HG03175 (cell line): ENCODE data around the gene FOXP3.
A peak's percentile ranks its signal among the peaks of the same experiment; 100 is the strongest.
"Not testable (repeated sequence)": the region's sequence is repeated elsewhere in the genome, so short reads cannot be mapped to it uniquely, and the experiment has no call there.

ENCODE experiments used
- ATAC-seq: cut with Tn5 transposase; IDR thresholded peaks from one replicate; pipeline ENCODE4 v1.9.1; 2021; ENCODE audit warnings: mild to moderate bottlenecking, moderate library complexity; ENCODE audit not compliant: unreplicated experiment

FOXP3 gene, protein sequence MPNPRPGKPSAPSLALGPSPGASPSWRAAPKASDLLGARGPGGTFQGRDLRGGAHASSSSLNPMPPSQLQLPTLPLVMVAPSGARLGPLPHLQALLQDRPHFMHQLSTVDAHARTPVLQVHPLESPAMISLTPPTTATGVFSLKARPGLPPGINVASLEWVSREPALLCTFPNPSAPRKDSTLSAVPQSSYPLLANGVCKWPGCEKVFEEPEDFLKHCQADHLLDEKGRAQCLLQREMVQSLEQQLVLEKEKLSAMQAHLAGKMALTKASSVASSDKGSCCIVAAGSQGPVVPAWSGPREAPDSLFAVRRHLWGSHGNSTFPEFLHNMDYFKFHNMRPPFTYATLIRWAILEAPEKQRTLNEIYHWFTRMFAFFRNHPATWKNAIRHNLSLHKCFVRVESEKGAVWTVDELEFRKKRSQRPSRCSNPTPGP

DNA sequence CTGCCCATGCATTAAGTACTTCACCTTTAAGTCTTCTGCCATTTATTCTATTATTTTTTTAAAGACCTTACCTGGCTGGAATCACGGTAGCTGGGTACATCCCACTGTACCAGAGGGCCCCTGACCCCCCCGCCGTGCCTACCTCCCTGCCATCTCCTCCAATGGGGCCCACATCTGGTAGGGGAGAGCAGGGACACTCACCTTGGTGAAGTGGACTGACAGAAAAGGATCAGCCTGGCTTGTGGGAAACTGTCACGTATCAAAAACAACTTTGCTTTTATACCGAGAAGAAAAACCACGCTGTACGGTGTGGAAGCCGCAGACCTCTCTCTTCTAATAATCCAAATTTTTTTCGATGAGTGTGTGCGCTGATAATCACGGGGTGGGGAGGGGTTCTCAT, at the start of gene FOXP3:
Gene FOXP3, minus strand, starts transcription at position 251 of the 400 bp plus-strand sequence. CDS start 6,205 bp downstream, outside the sequence.
- ATAC-seq = no peak

DNA sequence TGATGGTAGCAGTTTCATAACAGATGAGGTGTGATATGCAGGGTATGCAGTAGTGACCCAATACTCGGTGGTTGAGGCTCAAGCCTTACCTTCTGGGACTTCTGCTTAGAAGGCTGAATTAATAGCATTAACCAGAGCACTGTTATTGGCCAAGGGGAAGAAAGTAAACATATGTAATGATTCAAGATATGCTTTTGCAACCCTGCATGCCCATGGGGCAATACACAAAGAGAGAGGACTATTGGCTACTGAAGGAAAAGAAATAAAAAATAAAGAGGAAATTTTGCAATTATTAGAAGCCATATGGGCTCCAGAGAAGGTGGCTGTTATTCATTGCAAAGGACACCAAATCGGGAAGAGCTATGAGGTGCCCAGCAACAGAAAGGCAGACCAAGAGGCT, 47.7 kb upstream of the FOXP3 start:
- no peak for ATAC-seq

DNA sequence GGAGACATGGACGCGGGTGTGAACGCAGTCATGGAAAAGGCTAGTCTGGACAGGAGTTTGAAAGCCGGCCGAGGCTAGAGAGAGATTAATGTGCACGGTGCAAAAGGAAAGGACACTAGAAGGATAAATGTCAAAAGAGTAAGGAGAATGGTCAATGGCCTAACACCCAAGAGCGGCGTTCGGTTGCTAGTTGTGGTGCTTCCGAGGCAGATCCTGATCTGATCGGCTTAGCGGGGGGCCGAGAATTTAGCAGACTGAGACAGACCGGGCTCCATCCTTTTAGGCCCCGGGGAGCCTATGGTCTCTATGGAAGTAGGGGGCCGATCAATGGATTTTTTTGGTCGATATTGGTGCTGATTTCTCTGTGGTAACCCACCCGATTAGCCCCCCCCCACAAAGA, 45.9 kb upstream of the FOXP3 start:
- no peak for ATAC-seq

DNA sequence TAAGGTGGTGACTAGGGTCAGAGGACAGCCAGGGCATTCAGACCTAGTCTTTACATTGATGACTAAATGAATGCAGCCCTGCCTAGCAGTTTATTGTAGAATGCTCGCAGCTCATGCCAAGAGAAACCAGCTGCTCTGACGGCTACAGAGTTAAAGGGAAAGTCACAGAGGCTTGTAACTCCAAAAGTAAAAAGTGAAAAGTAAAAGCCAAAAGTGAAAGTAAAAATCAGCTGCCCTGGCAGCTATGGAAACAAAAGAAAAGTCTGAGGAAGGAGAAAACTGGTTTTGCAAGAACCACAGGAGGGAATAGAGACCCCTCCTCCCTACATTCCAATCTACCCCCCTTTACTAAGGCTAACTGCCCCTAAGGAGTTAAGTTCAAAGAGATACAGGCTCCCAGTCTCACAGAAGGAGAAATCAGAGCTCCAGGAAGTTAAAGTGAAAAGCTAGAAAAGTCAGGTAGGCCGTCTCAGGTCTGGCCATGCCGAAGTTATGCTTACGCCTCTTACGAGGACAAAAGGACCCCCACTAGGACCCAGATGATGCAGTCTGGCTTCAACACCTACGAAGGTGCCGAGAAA, 45.0 kb upstream of the FOXP3 start:
- peak; percentile 43 for ATAC-seq

DNA sequence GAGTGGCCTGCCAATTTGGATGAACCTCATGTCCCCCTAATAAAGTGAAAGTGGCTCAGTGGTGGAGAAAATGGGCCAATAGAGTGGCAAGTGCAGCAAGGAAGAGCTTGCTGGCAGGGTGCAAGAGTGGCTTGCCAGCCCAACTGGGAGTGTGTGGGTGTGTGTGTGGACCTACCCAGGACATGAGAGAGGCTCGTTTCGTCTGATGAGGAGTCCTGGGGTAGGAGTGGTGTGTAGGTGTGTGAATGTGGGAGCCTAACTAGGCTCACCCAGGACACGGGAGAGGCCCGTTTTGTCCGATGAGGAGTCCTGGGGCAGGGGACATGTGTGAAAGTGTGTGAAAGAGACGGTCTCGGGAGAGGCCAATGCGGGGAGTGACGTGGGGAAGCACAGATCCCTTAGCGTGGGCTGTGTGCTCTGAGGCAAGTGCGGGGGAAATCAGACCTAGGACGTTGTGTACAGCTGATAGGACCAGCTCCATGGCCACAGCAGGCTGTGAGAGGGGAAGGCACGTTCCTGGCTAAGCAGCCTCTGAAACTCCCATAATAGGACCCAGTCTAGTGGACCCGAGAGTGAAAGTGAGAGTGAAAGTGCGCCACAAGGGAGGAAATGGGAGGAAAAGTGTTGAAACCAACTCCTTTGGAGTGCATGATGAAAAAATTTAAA, 44.2 kb upstream of the FOXP3 start:
- peak; percentile 43 for ATAC-seq

DNA sequence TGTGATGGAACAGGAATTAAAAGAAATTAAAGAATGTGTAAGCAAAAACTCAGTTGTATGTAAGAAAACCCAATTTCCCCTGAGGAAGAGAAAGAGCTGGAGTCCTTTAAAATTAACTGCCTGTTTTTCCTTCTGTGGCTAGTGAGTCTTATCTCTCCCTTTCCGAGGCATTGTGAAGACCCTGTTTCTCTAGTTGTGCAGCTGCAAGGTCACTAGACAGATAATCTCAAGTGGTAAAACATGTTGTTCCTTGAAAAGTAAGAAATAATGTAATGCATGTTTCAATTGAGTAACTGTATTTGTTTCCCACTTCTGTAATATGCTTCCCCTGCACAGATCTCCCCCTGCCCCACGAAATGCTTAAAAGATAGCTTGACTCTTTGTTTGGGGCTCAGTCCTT, 43.3 kb upstream of the FOXP3 start:
- ATAC-seq = not testable (repeated sequence)

DNA sequence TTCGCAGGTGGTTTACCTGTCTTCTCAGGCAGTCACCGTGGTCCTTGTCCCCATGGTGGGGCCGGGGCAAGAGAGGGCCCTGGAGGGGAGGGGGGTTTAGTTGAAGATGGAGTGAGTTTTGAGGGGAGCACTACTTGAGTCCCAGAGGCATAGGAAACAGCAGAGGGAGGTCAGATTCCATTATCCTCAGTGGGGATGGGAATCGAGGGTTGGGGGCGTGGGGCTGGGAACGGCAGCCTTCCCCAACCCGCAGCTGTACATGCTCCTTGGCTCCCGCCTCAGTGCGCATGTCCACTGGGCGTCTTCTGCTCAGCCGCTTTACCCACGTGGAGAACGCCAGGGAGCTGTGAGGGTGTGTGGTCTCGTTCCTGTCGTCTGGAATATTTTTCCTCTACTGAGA, 38.8 kb upstream of the FOXP3 start, which contains the start of gene GAGE10:
Gene GAGE10, plus strand, starts transcription at position 301 of the 400 bp plus-strand sequence. CDS start 1,214 bp downstream, outside the sequence.
- ATAC-seq = no peak

DNA sequence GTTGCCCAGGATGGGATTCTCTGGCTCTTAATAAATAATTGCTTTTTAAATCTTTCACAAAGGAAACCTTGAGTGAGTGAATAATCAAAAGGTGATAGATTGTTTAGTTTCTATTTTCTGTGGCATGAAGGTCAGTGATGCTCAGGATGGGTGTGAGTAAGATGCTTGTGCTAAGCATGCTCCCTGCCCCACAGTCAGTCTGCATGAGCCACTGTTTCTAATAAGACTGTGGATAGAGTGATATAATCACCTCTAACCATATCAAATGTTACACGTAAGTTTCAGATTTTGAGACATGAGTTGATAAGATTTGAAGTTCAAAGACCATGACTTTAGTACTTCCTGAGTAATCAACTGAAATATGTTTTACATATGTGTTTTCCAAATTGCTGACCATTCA, 36.2 kb upstream of the FOXP3 start:
- ATAC-seq = no peak

DNA sequence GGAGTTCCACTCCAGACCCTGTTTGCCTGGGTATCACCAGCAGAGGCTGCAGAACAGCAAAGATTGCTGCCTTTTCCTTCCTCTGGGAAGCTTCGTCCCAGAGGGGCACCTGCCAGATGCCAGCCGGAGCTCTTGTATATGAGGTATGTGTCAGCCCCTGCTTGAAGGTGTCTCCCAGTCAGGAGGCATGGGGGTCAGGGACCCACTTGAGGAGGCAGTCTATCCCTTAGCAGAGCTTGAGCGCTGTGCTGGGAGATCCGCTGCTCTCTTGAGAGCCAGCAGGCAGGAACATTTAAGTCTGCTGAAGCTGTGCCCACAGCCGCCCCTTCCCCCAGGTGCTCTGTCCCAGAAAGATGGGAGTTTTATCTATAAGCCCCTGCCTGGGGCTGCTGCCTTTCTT, 34.8 kb upstream of the FOXP3 start:
- not testable (repeated sequence) for ATAC-seq

DNA sequence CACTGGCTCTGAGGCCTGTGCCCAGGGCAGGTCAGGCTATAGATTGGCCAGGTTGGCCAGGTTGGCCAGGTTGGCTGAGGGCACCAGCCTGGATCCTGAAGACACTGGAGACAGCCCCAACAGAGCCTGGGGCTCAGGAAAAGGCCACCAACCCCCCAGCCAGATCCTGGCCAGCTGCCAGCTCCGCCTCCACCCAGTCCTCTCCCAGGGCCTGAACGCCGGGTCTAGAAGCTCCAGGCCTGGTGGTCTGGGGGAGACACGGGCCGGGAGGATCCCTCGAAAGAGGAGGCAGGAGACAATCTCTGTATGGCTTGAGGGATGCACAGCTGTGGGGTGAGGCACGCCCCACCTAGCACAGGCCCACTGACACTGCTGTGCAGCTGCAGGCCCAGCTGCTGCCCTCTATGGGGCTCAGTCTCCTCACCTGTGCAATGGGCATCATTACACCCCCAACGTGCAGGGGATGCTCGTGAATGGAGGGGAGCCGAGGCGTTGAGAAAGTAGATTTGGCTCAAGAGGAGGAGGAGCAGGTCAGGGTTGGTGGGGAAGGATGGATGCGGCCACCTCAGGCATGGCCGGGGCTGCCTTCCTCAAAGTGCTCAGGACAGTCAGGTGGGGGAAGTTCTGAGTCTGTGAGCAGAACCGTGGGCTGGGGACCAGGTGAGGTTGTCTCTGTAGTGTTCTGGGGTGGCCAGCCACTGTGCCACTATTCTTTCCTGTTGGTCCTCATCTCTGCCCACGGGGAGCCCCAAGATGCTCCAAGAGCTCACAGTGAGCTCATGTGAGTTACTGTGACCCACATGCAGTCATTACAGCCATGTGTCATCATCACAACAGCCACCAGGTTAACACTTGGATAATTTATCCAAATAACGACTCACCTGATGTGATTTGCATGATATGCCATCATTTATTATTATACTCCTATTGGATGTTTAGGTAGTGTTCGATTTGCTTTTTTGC, 28.2 kb upstream of the FOXP3 start:
- no peak for ATAC-seq

DNA sequence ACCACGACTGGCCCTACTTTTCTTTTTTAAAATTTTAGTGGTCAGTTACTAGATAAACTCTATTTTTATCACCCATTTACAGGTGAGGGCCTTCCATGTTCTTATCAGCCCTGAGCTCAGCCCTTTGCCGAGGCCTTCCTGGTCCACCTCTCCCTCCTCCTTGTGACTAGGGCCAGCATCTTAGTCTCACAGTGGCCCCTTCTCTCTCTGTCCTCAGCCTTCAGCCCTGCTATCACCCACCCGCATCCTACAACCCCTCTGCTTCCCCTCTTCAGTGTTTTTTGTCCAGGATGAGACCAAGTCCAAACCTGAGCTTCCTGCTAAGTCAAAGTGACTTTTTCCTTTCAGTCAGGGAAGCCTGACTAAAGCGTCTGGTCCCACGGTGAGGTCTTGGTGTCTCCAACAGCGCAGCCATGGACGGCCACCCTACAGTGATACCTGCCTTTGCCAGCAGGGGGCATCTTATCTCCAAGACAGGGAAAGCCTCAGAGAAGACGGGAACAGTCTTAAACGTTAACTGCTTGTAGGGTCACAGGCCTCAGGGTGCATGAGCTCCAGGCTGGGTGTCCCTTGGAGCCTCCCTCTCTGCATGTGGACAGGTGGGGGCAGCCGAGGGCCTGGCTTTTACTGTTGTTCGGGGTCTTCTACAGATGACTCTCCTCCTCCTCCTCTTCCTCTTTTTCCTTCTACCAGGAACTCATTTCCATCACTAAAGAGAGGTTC, 27.3 kb upstream of the FOXP3 start:
- ATAC-seq = peak; percentile 63

DNA sequence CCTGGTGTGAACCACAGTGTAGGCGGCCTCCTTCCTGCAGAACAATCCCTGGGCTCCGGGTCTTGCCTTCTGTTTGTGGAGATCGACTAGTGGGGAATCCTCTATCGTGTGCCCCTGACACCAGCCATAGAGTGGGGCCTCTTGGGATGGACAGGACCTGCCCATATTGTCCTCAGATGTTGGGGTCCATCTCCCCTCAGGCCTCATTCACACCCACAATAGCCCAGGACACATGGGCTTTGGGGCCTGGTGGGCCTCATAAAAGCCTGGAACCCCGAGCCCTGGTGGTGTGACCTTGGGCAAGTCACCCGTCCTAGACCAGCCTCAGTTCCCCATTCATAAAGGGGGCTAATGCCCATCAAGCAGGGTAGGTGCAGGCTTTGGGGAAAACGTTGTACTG, 25.7 kb upstream of the FOXP3 start:
- no peak for ATAC-seq

DNA sequence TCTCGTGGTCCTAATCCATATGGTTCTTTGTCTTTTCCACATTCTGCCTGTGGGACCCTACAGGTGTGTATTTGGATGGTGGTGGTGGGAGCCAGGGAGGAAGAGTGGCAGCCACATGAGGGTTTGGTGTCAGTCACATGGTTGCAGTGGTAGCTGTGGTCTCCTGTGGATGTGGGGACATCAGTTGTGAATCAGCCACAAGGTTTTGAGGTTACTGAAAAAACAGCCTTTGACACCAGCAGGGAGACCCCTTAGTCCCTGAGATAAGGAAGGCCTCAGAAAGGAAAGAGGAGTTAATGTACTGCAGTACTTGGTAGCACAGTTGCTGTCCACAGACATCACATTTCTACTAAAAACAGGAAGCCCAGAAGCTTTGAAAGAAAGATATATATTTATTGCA, 23.2 kb upstream of the FOXP3 start:
- ATAC-seq = no peak

DNA sequence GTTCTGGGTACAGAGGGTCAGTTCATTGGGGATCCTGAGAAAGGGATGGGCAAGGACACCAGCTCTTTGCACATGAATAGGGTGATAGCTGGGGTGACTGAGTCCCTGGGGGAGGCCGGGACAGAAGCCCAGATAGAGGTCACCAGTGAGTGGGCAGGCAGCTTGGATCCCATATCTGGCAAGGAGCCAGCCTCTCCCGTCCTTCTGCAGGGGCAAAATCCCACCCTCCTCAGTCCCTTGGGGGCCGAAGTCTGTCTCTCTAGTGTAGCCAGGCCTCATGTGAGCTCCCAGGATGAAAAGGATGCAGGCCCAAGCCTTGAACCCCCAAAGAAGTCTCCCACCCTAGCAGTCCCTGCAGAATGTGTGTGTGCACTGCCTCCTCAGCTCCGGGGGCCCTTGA, 22.1 kb upstream of the FOXP3 start:
- no peak for ATAC-seq

DNA sequence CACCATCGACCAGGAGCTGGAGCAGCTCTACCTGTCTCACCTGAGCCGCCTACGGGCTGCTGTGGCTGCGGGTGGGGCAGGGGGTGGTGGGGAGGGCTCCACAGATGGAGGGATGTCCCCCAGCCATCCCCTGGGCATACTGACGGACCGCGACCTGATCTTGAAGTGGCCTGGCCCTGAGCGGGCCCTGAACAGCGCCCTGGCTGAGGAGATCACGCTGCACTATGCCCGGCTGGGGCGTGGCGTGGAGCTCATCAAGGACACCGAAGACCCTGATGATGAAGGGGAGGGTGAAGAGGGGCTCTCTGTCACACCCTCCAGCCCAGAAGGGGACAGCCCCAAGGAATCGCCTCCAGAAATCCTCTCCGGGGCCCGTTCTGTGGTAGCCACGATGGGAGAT, 21.6 kb upstream of the FOXP3 start:
- ATAC-seq = no peak

DNA sequence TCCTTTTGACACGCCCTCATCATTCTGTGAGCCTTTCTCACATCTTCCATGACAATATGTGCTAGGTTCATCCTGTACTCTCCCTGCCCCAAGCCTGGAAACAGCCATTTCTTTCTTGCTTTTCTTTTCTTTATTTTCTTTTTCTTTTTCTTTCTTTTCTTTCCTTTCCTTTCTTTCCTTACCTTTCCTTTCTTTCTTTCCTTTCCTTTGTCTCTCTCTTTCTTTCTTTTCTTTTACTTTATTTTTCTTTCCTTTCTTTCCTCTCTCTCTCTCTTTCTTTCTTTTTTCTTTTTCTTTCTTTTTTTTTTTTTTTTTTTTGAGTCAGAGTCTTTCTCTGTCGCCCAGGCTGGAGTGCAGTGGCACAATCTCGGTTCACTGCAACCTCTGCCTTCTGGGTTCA, 19.7 kb upstream of the FOXP3 start:
- ATAC-seq = no peak

DNA sequence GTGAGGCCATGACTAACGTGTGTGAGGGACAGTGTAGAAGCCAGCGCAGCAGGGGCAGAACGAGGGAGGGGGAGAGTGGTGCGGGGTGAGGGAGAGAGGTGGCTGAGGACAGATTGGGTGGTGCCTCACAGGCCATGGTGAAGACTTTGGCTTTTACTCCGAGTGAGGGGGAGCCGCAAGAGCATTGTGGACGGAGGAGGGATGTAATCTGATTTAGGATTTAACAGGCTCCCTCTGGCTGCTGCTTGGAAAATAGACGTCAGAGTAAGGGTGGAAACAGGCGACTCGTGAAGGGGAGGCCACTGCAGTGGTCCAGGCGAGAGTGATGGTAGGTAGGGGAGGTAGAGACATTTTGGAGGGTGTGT, 18.1 kb upstream of the FOXP3 start:
- no peak for ATAC-seq

DNA sequence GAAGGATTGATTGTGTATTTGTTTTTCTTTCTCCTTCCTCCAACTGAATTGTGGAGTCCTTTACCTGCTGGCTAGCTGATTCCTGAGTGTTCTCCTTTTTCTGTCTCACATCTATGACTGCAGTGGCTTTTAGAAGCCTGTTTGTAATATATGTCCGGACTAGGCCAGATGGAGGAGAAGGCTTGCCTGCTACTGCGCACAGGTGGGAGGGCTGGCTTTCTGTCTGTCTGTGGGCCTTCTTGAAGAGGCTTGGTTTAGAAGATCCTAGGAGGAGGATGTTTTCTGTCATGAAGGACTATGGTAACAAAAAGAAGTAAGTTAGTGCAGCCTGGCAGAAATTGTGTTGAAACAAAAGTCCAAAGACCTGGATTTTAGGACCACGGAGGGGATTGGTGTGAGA, 13.6 kb upstream of the FOXP3 start:
- no peak for ATAC-seq

DNA sequence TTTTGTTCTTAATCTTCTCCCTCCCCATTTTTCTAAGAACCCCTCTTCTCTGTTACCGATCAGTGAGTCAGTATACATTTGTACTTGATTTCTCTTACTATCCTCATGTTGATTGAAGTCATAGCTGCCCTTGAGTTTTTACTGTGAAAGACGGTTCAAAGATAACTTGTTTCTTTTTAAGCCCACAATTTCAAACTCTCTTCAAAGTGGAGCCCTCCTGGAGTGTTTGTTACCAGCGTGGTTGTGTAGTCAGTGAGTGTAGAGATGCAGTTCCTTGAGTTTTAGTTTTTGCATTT, 13.0 kb upstream of the FOXP3 start:
- ATAC-seq = no peak
